GM18511 (cell line): ENCODE data around the gene SPCS2.
A peak's percentile ranks its signal among the peaks of the same experiment; 100 is the strongest.
"Not testable (repeated sequence)": the region's sequence is repeated elsewhere in the genome, so short reads cannot be mapped to it uniquely, and the experiment has no call there.

Experiments used
- ATAC-seq: cut with Tn5 transposase; IDR thresholded peaks from one replicate; pipeline ENCODE4 v1.9.1; 2021; ENCODE audit warnings: mild to moderate bottlenecking, moderate library complexity; ENCODE audit not compliant: unreplicated experiment

The SPCS2 gene

DNA sequence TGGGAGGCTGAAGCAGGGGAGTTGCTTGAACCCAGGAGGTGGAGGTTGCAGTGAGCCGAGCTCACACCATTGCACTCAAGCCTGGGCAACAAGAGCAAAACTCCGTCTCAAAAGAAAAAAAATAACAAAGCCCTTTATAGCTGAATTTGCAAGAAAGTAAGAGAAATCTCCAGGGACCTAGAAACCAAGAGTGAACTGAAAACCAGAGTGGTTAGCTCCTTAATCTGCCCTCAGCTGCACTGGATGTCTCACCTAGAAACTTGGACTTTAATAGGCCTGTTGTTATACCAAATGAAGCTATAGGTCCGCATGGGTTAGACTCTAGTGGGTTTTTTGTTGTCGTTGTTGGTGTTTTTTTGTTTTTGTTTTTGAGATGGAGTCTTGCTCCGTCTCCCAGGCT lies 43.8 kb downstream of the SPCS2 start:
- peak; percentile 38 for ATAC-seq

DNA sequence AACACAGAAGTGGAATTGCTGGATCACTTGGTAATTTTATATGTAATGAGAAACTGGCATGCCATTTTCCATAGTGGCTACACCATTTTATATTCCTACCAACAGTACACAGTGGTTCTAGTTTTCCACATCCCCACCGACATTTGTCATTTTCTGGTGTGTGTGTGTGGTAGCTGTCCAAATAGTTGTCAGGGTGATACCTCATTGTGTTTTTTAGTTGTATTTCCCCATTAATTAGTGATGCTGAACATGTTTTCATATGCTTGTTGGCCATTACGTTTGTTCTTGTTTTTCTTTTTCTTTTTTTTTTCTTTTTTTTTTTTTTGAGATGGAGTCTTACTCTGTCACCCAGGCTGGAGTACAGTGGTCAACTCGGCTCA lies 51.9 kb downstream of the SPCS2 start:
- ATAC-seq: no peak

DNA sequence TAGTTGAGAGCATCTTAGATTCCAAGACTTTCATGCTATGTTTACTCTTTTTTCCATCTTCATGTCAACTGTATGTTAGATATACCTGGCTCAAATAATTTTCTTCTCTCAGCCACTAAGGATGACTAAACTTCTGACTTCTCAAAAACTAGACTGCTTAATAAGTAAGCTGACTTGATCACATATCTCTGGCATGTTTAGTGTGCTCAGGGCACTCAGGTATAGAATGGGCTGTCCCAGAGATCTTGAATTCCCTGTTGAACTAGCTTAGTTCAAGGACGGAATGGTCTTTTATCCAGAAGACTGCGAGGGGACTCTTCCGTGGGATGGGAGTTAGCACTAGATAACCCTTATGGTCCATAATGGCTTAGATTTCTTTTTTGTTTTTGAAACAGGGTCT lies 52.6 kb downstream of the SPCS2 start:
- ATAC-seq: no peak

DNA sequence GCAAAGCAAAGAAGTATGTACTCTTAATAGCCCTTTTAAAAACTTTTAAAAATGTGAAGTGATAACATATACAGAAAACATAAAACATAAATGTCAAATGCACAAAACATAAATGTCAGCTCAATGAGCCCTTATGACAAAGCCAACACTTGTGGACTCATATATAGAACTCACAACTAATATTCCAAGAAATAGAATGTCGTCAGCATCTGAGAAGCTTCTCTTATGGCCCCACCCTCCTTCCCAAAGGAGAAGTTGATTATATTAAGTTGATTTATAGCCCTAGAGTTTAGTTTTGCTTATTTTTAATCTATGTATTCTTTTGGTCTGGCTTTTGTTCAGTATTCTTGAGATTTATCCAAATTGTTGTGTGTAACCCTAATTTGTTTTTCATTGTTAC lies 53.5 kb downstream of the SPCS2 start:
- ATAC-seq: no peak

DNA sequence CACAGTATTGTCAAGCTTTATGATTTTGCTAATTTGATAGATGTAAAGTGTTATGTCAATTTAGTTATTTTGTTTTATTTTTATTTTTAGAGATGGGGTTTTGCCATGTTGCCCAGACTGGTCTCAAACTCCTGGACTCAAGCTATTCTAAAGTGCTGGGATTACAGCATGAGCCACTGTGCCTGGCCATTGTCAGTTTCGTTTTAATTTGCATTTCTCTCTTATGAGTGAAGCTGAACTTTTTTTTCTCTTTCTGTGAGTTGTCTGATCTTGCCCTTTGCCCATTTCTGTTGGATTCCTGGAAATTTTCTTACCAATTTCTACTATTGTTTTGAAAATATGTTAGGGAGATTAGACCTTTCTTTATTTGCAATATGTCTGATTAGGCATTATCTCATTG lies 55.1 kb downstream of the SPCS2 start:
- no peak for ATAC-seq

DNA sequence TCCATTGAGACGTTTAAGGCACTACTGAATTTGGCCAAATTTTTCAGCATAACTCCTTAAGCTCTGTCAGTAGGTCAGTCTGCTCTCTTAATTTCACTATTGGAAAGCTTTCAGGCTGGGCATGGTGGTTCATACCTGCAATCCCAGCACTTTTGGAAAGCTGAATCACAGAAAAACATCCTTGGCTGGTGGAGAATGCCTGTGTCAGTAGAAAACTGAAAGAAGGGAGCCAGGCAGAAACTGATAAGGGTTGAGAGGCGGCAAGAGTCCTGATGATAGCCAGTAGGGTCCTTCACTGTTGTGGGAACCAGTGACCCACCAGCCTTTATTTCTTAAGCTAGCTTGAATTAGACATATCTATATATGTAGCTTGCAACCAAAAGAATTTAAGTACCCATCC lies 62.3 kb downstream of the SPCS2 start:
- no peak for ATAC-seq

DNA sequence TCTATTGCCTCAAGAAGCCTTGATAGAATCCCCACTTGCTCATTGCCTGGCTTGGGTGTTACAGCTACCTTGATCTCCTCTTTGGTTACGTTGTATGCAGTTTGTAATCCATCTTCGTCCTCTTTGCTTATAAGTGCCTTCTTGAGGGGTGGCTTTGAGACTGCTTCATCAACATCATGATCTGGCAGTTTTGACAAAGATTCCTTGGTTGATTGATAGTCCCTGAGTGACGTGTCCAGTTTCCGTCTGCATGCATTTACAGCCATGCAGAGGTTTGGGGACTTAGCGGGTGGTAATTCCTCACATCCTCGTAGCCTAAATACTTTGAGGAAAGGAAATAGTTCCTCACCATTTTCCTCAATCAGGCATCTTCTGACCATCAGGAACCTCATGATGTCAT lies 62.8 kb downstream of the SPCS2 start:
- ATAC-seq: no peak

DNA sequence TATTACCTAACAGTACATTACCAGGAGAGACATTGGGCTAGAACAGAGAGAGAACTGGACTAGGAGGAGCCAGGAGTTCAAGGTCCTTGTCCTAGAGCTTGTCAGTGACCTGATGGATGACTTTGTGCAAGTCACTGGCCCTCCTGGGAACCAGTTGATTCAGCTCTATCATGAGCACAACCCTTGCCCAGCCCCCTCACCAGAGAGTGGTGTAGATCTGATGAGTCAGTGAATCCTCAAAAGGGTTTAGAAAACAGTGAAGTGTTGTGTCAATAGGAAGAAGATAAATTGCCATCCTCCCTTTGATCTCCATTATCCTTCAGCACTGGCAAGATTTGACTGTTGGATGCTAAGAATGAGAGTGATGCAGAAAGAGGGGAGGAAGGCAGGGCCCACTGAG lies 64.0 kb downstream of the SPCS2 start:
- ATAC-seq: no peak

DNA sequence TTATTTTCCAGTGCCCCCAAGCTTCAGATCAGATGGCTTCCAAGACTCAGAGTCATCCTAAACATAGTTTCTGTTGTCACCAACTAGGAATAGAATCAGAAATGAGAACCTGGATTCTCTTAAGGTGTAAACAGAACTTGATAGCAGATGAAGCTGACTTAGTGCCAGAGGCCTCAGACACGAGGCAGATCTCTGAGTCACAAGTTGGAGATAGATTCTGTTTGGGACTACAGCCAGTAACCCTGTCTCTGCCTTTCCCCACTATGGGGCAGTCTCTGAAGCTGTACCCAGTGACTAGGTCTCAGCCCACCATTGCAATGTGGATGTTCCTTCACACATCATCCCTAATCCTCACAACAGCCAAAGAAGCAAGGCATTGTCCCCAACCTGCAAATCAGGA lies 65.1 kb downstream of the SPCS2 start:
- ATAC-seq: no peak

DNA sequence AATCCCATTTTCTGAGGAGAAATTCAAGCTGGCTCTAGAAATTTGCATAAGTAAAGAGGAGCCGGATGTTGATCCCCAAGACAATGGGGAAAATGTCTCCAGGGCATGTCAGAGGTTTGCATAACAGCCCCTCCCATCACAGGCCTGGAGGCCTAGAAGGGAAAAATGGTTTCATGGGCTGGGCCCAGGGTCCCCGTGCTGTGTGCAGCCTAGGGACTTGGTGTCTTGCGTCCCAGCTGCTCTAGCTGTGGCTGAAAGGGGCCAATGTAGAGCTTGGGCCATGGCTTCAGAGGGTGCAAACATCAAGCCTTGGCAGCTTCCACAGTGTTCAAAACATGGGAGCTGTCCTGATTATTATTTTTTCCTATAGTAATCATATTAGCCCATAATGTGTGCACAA lies 70.1 kb downstream of the SPCS2 start:
- not testable (repeated sequence) for ATAC-seq

DNA sequence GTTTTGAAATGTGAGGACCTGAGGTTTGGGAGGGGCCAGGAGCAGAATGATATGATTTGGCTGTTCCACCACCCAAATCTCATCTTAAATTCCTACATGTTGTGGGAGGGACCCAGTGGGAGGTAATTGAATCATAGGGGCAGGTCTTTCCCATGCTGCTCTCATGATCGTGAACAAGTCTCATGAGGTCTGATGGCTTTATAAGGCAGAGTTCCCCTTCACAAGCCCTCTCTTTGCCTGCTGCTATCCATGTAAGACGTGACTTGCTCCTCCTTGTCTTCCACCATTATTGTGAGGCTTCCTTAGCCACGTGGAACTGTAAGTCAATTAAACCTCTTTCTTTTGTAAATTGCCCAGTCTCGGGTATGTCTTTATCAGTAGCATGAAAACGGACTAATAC lies 71.3 kb downstream of the SPCS2 start:
- ATAC-seq: not testable (repeated sequence)

DNA sequence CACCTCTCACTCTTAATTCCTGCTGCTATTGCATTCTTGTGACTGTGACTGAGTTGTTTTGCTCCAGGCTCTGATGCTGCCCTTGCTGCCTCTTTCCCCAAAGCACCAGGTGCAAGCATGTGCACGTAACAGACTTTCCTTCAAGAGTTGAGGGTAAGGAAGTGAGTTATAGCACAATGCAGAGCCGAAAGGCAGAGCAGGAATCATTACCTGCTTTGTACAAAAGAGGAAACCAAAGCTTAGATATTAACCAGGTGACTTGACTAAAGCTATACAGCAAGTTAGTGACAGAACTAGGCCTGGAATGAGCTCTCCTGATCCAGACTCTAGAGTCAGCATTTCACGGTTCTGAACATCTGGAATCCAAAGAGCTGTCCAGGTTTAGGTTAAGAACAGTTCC lies 73.2 kb downstream of the SPCS2 start:
- ATAC-seq: peak; percentile 81

DNA sequence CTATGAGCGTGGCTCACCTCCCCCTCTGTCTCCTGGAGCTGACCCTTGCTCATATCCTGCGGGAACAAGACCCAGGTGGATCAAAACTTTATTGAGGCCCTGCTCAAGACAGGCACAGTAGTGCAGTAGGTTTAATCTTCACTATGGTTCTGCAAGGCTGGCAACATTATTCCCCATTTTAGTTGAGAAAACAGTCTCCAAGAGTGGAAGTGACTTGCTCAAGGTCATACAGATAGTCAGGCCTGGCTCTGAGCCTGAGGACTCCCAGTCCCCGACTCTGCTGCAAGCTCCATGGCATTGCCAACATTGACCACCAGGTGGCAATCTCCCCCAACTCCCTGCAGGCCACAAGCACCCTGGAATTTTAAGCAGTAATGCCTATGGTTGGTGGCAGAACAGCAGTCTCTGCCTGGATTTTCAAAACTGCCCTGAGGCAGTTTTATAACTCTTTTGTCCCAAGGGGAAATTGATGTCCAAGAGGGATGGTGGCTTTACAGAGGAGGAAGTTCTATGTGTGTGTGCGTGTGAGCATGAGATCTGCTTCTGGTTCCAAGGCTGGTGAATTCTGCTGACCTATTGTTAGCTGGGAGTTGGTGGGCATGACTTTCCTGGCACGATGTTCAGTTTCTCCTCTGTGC lies 73.8 kb downstream of the SPCS2 start:
- ATAC-seq: peak; percentile 79

DNA sequence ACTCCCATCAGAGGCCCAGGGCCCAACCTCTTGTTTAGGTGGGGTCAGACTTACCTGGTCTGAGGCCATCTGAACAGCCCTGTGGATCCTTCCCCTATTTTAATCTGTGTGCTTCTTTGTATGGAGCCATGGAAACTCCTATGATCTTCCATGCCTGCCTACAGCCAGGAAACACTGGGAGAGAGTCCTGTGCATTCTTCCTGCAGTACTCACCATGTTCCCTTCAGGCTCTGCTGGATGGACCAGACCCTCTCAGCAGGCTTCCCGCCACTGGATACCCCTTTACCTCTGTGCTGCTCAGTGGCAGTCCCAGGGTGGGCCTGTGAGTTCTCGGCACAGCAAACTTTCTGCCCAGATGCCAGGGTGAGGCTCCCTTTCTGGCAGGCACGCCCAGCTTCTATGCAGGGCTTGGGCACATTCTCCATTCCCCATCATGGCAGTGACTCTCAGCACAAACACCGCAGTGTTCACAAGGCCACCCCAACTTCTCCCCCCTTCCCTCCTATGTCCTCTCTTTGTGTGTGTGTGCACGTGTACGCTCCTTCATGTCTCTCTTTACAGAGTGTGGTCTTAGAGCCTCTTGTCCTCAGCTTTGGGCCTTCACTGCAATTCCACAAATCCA lies 74.5 kb downstream of the SPCS2 start:
- no peak for ATAC-seq

DNA sequence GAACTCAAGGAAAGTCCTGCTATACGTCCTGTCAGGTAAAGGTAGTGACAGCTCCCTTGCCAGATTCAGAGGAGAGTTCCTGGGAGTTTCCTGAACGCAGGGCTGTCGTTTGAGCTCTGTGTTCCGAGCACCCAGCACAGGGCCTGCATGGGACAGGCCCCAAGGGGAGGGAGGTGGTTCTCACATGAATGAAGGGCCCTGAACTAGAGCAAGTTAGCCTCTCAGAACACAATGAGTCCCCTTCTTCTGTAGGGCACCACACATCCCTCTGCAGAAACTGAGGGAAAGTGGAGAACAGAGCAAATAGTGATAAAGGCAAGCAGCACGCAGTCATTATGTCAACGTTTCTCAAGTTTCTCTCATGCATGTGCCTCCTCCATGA lies 75.0 kb downstream of the SPCS2 start:
- no peak for ATAC-seq

DNA sequence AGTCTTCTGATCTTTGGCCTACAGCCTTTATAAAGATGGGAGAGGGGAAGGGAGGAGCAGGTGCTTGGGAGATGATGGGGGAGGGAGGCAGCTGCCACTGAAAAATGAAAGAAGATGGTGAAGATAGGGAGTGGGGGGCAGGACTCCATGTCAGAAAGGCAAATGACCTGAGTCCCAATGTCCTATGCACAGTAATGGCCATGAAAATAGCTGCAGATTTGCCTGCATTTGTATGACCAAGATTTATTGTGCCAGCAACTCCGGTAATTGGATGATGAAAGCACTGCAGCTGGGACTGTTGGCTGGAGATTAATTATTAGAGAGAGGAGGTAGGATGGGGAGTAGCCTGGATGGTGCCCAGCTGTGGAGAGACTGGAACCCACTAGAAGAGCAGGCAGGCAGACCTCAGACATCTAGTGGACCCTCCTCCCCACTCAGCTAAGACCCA lies 75.7 kb downstream of the SPCS2 start:
- ATAC-seq: no peak

DNA sequence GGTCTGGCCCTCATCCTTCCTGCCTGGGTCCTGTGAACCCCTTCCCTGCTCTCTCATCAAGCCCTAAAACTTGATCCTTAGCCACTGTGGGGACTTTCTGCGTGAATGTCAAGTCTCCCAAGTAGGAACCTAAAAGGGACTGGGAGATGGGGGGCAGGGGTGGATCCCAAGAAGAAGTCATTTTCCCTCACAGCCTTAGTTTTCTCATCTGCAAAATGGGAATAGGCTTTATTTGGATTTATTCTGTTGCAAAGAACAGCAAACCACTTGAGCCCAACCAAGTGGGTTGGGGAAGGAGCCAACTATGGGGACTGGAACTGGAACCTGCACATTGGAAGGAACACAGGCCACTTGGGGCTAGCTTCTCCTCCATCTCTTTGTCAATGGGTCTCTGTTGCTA lies 76.5 kb downstream of the SPCS2 start:
- ATAC-seq: no peak

DNA sequence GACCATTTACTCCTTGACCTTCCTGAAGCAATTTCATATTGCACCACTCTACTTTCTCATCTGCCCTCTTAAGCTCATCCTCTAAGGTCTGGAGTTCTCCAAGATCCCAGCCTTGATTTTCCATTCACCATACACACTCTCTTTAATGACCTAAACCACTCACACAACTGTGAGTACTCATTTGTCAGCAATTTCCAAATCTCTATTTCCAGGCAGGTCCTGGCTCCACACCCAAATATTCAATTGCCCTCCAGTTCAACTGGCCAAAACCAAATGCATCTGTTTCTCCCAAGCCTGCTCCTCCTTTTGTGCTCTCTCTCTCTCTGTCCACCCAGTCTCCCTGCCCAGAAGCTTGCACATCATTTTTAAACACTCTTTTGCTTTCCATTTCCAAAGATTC lies 79.3 kb downstream of the SPCS2 start:
- ATAC-seq: no peak
